Measurements from ENCODE around the gene CRADD. TPM values are rescaled to one million over a fixed set of nuclear protein-coding genes. Genes with fewer than 3 reads are reported as not detected.
"Not testable (repeated sequence)": the region's sequence is repeated elsewhere in the genome, so short reads cannot be mapped to it uniquely, and the experiment has no call there.

The CRADD gene
- total RNA-seq, 1 donor from 2014 or later = 9.8 TPM

GRCh38 chr12:93924367-93924766 lies 247.2 kb downstream of the CRADD start:
- Mint-ChIP-seq H3K4me1 (no peaks in the 10 kb centered on the region), H3K4me3 (no peak overlapping the region), H3K27ac (ENCODE audit: unreplicated experiment) (no peak overlapping the region), H3K9me3 (peaks cover 20% of the 10 kb centered on the region), H3K27me3 (ENCODE audit: low read depth) (no peaks in the 10 kb centered on the region), H3K36me3 (ENCODE audit: low read depth) (peaks cover 10% of the 10 kb centered on the region)
- no peak for TF ChIP-seq CTCF (conservative IDR thresholded peaks at IDR 0.05)
- DNase-seq (ENCODE audit: low read depth, low spot score) = no peak

GRCh38 chr12:93925585-93926205 lies 248.5 kb downstream of the CRADD start:
- Mint-ChIP-seq H3K9me3 (peaks cover 20% of the 10 kb centered on the region), H3K4me3 (no peak overlapping the region), H3K27me3 (ENCODE audit: low read depth) (no peaks in the 10 kb centered on the region), H3K36me3 (ENCODE audit: low read depth) (peaks cover 11% of the 10 kb centered on the region), H3K4me1 (no peaks in the 10 kb centered on the region), H3K27ac (ENCODE audit: unreplicated experiment) (no peak overlapping the region)
- no peak for DNase-seq (ENCODE audit: low read depth, low spot score)
- TF ChIP-seq CTCF (conservative IDR thresholded peaks at IDR 0.05) = no peak

DNA sequence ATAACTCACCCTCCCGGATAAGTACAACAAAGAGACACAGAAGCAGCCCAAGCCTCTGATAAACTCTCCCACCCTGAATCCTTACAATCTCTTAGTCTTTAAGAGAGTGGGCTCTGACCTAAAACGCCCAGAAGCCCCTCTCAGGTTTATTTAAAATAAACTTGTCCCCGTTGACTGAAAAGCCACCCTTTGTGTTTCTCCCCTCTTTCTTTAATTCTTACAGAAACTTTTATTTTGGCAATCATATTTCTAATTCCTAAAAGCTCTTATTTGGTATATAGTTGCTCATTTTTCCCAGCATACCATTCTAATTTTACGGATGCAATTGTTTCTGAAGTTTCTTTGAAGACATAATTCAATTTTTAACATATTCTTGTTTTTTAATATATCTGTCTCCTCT lies 249.1 kb downstream of the CRADD start:
- Mint-ChIP-seq H3K36me3 (ENCODE audit: low read depth) (peaks cover 11% of the 10 kb centered on the region), H3K27ac (ENCODE audit: unreplicated experiment) (no peak overlapping the region), H3K9me3 (peaks cover 20% of the 10 kb centered on the region), H3K27me3 (ENCODE audit: low read depth) (no peaks in the 10 kb centered on the region), H3K4me3 (no peak overlapping the region), H3K4me1 (no peaks in the 10 kb centered on the region)
- no peak for DNase-seq (ENCODE audit: low read depth, low spot score)
- no peak for TF ChIP-seq CTCF (conservative IDR thresholded peaks at IDR 0.05)

- not testable (repeated sequence) for H3K27me3 Mint-ChIP-seq (ENCODE audit: low read depth); H3K4me1 Mint-ChIP-seq; H3K4me3 Mint-ChIP-seq; DNase-seq (ENCODE audit: low read depth, low spot score); H3K27ac Mint-ChIP-seq (ENCODE audit: unreplicated experiment)
- peaks cover 13% of the 10 kb centered on the region for H3K36me3 Mint-ChIP-seq (ENCODE audit: low read depth)
- H3K9me3 Mint-ChIP-seq = peaks cover 20% of the 10 kb centered on the region
Measured at GRCh38 chr12:93929081-93929480, 251.9 kb downstream of the CRADD start.

DNA sequence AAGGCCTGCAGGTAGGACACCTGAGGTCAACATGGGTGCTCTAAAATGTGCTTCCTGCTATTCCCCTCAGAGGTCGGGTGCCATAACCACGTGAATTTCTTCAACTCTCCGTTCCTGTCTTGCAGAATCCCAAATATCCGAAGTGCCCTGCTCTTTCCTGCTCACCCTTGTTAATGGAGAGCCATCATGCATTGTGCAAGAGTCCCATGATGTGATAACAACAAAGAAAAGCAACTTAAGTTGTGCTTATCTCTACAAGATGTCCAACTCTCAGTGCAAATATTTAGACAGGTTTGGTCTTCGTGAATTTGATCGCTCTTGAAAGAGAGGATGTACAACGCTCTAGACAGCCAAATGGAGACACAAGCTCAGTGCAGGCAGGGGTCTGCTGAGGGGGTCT lies 260.6 kb downstream of the CRADD start:
- Mint-ChIP-seq H3K27ac (ENCODE audit: unreplicated experiment) (no peak overlapping the region), H3K4me1 (peaks cover 4% of the 10 kb centered on the region), H3K27me3 (ENCODE audit: low read depth) (no peaks in the 10 kb centered on the region), H3K4me3 (no peak overlapping the region), H3K36me3 (ENCODE audit: low read depth) (peaks cover 13% of the 10 kb centered on the region), H3K9me3 (peaks cover 4% of the 10 kb centered on the region)
- TF ChIP-seq CTCF (conservative IDR thresholded peaks at IDR 0.05) = no peak
- DNase-seq (ENCODE audit: low read depth, low spot score) = no peak

GRCh38 chr12:93938317-93938716 lies 261.1 kb downstream of the CRADD start:
- peaks cover 12% of the 10 kb centered on the region for H3K36me3 Mint-ChIP-seq (ENCODE audit: low read depth)
- peaks cover 4% of the 10 kb centered on the region for H3K9me3 Mint-ChIP-seq
- no peak overlapping the region for H3K4me3 Mint-ChIP-seq
- H3K27ac Mint-ChIP-seq (ENCODE audit: unreplicated experiment) = no peak overlapping the region
- H3K27me3 Mint-ChIP-seq (ENCODE audit: low read depth) = no peaks in the 10 kb centered on the region
- H3K4me1 Mint-ChIP-seq = peaks cover 4% of the 10 kb centered on the region
- TF ChIP-seq CTCF (conservative IDR thresholded peaks at IDR 0.05) = no peak
- no peak for DNase-seq (ENCODE audit: low read depth, low spot score)
